Keratinocyte (primary cell): ENCODE measurements around the gene CNKSR3. TPM values are rescaled to one million over a fixed set of nuclear protein-coding genes. Genes with fewer than 3 reads are reported as not detected.

ENCODE experiments used
- DNase-seq: peaks from one replicate; pipeline ENCODE4 v3.0.0-alpha.2; 2011; ENCODE audit warnings: low read depth, missing footprints, low spot score
- FAIRE-seq: peaks from 2 replicates; lab custom pipeline; 2011; peaks lifted over from hg19 to GRCh38; lab: Jason Lieb, UNC
- H2AFZ ChIP-seq: 2 replicates; pipeline ENCODE4 v1.6.0; 2012; ENCODE audit warnings: low read length, control low read depth, inconsistent platforms; ENCODE audit not compliant: control insufficient read depth
- H3K27ac ChIP-seq: 2 replicates; pipeline ENCODE4 v1.5.1; 2011; ENCODE audit warnings: low read length; ENCODE audit not compliant: control insufficient read depth, insufficient read depth
- H3K27me3 ChIP-seq: 3 replicates; pipeline ENCODE4 v1.6.0; 2011; ENCODE audit warnings: low read length; ENCODE audit not compliant: control insufficient read depth, insufficient read depth; ENCODE audit errors: extremely low read depth
- H3K36me3 ChIP-seq, 2 experiments: 2 replicates in 1 of 2; 3 replicates in 1 of 2; pipeline ENCODE4 v1.5.1; 2011; ENCODE audit warnings: low read length in 2 of 2, mild to moderate bottlenecking in 1 of 2; ENCODE audit not compliant: control insufficient read depth in 2 of 2, insufficient read depth in 2 of 2; ENCODE audit errors: extremely low read depth in 1 of 2
- H3K4me1 ChIP-seq: 3 replicates; pipeline ENCODE4 v1.5.1; 2011; ENCODE audit warnings: low read length; ENCODE audit not compliant: control insufficient read depth, insufficient read depth; ENCODE audit errors: extremely low read depth
- H3K4me2 ChIP-seq: 3 replicates; pipeline ENCODE4 v1.6.0; 2011; ENCODE audit warnings: low read depth, low read length; ENCODE audit not compliant: control insufficient read depth, insufficient read depth; ENCODE audit errors: extremely low read depth
- H3K4me3 ChIP-seq, 3 experiments: fragments of 200-600 bp in 1 of 3; sonication (generic) in 1 of 3; 2 replicates in 2 of 3; 3 replicates in 1 of 3; pipeline ENCODE4 v1.5.1; 2011 to 2016; ENCODE audit warnings: low read length in 3 of 3, mild to moderate bottlenecking in 3 of 3, control low read depth in 2 of 3, inconsistent platforms in 1 of 3, low read depth in 1 of 3, mixed read lengths in 1 of 3, mixed run types in 1 of 3, moderate library complexity in 1 of 3; ENCODE audit not compliant: control insufficient read depth in 2 of 3, insufficient read depth in 2 of 3; ENCODE audit errors: extremely low read depth in 1 of 3
- H3K79me2 ChIP-seq: 2 replicates; pipeline ENCODE4 v1.6.0; 2012; ENCODE audit warnings: low read length; ENCODE audit not compliant: control insufficient read depth, insufficient read depth
- H3K9ac ChIP-seq: 3 replicates; pipeline ENCODE4 v1.6.0; 2011; ENCODE audit warnings: low read length; ENCODE audit not compliant: control insufficient read depth, insufficient read depth; ENCODE audit errors: extremely low read depth
- H3K9me1 ChIP-seq: 3 replicates; pipeline ENCODE4 v1.6.0; 2011; ENCODE audit warnings: low read length; ENCODE audit not compliant: control insufficient read depth, insufficient read depth; ENCODE audit errors: extremely low read depth
- H3K9me3 ChIP-seq: 2 replicates; pipeline ENCODE4 v1.5.1; 2012; ENCODE audit warnings: low read depth, low read length; ENCODE audit not compliant: control insufficient read depth
- H4K20me1 ChIP-seq: 3 replicates; pipeline ENCODE4 v1.6.0; 2011; ENCODE audit warnings: low read length; ENCODE audit not compliant: control insufficient read depth, insufficient read depth; ENCODE audit errors: extremely low read depth
- CTCF ChIP-seq, 3 experiments: IDR thresholded peaks in 1 of 3; conservative IDR thresholded peaks in 1 of 3; optimal IDR thresholded peaks in 1 of 3; 2 replicates in 2 of 3; 3 replicates in 1 of 3; pipeline versions ENCODE3 to v1.5.1; 2011; ENCODE audit warnings: low read length in 3 of 3, mild to moderate bottlenecking in 3 of 3, moderate library complexity in 2 of 3, control low read depth in 1 of 3, inconsistent platforms in 1 of 3; ENCODE audit not compliant: insufficient read depth in 2 of 3; ENCODE audit errors: extremely low read depth in 1 of 3
- EZH2 ChIP-seq: IDR thresholded peaks from one replicate; pipeline ENCODE4 v1.6.1; 2012; ENCODE audit warnings: inconsistent platforms, mild to moderate bottlenecking, low read length, moderate library complexity
- dilution Hi-C: fragments of 300-500 bp; cut with MboI; formaldehyde crosslinking; loops from one replicate; pipeline ENCODE4 v1.7.0; 2020; ENCODE audit warnings: low sequenced_read_pairs; ENCODE audit not compliant: extremely low pct_ligation_motif_present
- polyA plus RNA-seq, 5 experiments: library from polyadenylated mRNA; depleted of rRNA in 3 of 5; stranded (reverse) in 3 of 5; stranded (forward) in 1 of 5; unstranded in 1 of 5; fragments of >200 nt; gene quantifications; 1 replicate in 1 of 5; 2 replicates in 3 of 5; 3 replicates in 1 of 5; pipeline versions ENCODE4 v1.2.1 to v1.2.3, GENCODE V29; 2011 to 2012; ENCODE audit warnings: missing spikeins in 2 of 5, low read depth in 1 of 5, low replicate concordance in 1 of 5

Gene CNKSR3
- polyA plus RNA-seq, 1 donor (not counting 4 experiments of a cell fraction or from before 2014, with no cell fraction given), result 2.0 TPM

GRCh38 chr6:154411076-154411475 lies 99.4 kb downstream of the CNKSR3 start:
- H3K4me1 ChIP-seq, result peaks cover 12% of the 10 kb centered on the region

GRCh38 chr6:154410619-154411072 lies 99.8 kb downstream of the CNKSR3 start:
- H3K4me3 ChIP-seq, result no peak overlapping the region
- no peak overlapping the region for H3K9ac ChIP-seq
- H2AFZ ChIP-seq, result no peak overlapping the region
- H3K79me2 ChIP-seq, result no peaks in the 10 kb centered on the region
- FAIRE-seq, result peak; percentile 97
- peaks cover 0 to 5% of the 10 kb centered on the region in 2 experiments for H3K36me3 ChIP-seq
- no peaks in the 10 kb centered on the region for H4K20me1 ChIP-seq
- H3K9me3 ChIP-seq, result no peaks in the 10 kb centered on the region
- peaks cover 12% of the 10 kb centered on the region for H3K4me1 ChIP-seq
- H3K4me2 ChIP-seq, result peak overlapping the region; percentile 60
- no peaks in the 10 kb centered on the region for H3K9me1 ChIP-seq
- dilution Hi-C loops, result no loop called here
- H3K27ac ChIP-seq, result peak overlapping the region; percentile 11
- H3K27me3 ChIP-seq, result no peaks in the 10 kb centered on the region
- peak; percentile 25 for DNase-seq
- no peak for TF ChIP-seq EZH2
- TF ChIP-seq CTCF (optimal IDR thresholded peaks at IDR 0.05 in 1 of 3, IDR thresholded peaks at IDR 0.05 in 1 of 3, conservative IDR thresholded peaks at IDR 0.05 in 1 of 3; ENCODE audit: extremely low read depth in 1 of 3, insufficient read depth in 2 of 3, low read length in 3 of 3), result no peak

More at GRCh38 chr6:154411076-154411475, 99.4 kb downstream of the CNKSR3 start:
- no peak overlapping the region for H2AFZ ChIP-seq
- no peaks in the 10 kb centered on the region for H4K20me1 ChIP-seq
- H3K9ac ChIP-seq, result no peak overlapping the region
- DNase-seq (no peak), FAIRE-seq (no peak)
- TF ChIP-seq CTCF (optimal IDR thresholded peaks at IDR 0.05 in 1 of 3, IDR thresholded peaks at IDR 0.05 in 1 of 3, conservative IDR thresholded peaks at IDR 0.05 in 1 of 3; ENCODE audit: extremely low read depth in 1 of 3, insufficient read depth in 2 of 3, low read length in 3 of 3) (no peak), EZH2 (no peak)
- no peaks in the 10 kb centered on the region for H3K27me3 ChIP-seq
- no peaks in the 10 kb centered on the region for H3K79me2 ChIP-seq
- H3K27ac ChIP-seq, result no peak overlapping the region
- no peaks in the 10 kb centered on the region for H3K9me3 ChIP-seq
- peak overlapping the region; percentile 60 for H3K4me2 ChIP-seq
- dilution Hi-C loops, result no loop called here
- H3K4me3 ChIP-seq, result no peak overlapping the region
- H3K36me3 ChIP-seq, result peaks cover 0 to 5% of the 10 kb centered on the region in 2 experiments
- H3K9me1 ChIP-seq, result no peaks in the 10 kb centered on the region
